Tongue (tissue), 3 donors: ENCODE data around the gene RAPGEF4. TPM values are rescaled to one million over a fixed set of nuclear protein-coding genes. Genes with fewer than 3 reads are reported as not detected.

Experiments
- DNase-seq: peaks from one replicate; pipeline ENCODE4 v3.0.0-alpha.2; 2015
- small RNA-seq: library from RNA; depleted of rRNA; stranded (forward); fragments of <200 nt; gene quantifications from one replicate; pipeline ENCODE3, GENCODE V24; 2014; ENCODE audit warnings: low replicate concordance
- total RNA-seq: library from RNA; depleted of rRNA; stranded (reverse); fragments of >200 nt; gene quantifications from one replicate; pipeline ENCODE4 v1.2.3, GENCODE V29; 2014

Gene RAPGEF4
- total RNA-seq, 1 donor from 2014 or later, result 11.3 TPM

- DNase-seq, result no peak
Observed at GRCh38 chr2:173094731-173095130, 359.1 kb downstream of the RAPGEF4 start.

- DNase-seq, result no peak
Observed at GRCh38 chr2:173095356-173095755, 359.7 kb downstream of the RAPGEF4 start.

- peak; percentile 35 for DNase-seq
Observed at GRCh38 chr2:173099271-173099670, 363.6 kb downstream of the RAPGEF4 start.

- no peak for DNase-seq
Observed at GRCh38 chr2:173099804-173100203, 364.2 kb downstream of the RAPGEF4 start.

GRCh38 chr2:173101687-173102086 is 366.0 kb downstream of the RAPGEF4 start:
- DNase-seq, result no peak

Small RNA genes within 50 kb of the gene (small RNA-seq; reads per million reads assigned to genes)
- gene RF01210, result not detected

Other genes with a start within 250 kb of the RAPGEF4 start
- gene PDK1, start 179.8 kb upstream of the RAPGEF4 start, total RNA-seq, result 21.4 TPM